ENCODE results near the gene MAST4. TPM values are rescaled to one million over a fixed set of nuclear protein-coding genes. Genes with fewer than 3 reads are reported as not detected.

The MAST4 gene
- total and polyA plus RNA-seq, 2 of the 4 experiments (the other 2 are of a cell fraction): 4.8 to 6.8 TPM

DNA sequence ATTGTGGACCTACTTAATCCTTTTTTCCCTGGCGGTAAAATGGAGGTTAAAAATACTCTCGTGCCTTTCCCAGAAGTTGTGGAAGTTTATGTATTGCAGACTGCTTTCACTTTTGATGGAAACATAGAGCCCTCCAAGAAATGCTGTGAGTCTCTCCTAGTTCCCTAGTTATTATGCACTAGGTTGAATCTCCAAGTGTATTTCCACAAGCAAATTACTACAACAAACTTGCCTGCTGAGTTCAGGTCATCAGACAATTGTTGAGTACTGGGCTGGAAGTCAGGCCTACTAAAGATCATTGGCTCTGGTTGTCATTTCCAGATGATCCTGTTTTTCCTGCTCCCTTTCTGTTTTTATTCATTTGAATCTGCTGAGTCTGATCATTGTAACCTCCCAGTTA is 496.3 kb downstream of the MAST4 start:
- peak overlapping the region; percentile 31 for H2BK120ac ChIP-seq (ENCODE audit: low read depth, low read length)
- dilution Hi-C loops (cut with HindIII; ENCODE audit: low sequenced_read_pairs, unreplicated experiment) (no loop called here), in situ Hi-C loops (cut with MboI; ENCODE audit: low sequenced_read_pairs) (no loop called here), intact Hi-C loops (cut with micrococcal nuclease) (no loop called here)
- peaks cover 12% of the 10 kb centered on the region for H3K9me1 ChIP-seq (ENCODE audit: insufficient read depth, low read length)
- peaks cover 3% of the 10 kb centered on the region; the same call in 1 of the 2 replicates for H3K36me3 ChIP-seq (ENCODE audit: control insufficient read depth, insufficient read depth, low read length)
- H4K91ac ChIP-seq (ENCODE audit: insufficient read depth, low read depth, low read length): 0 out of 2 replicates have a peak overlapping the region, but pooled peaks have one; percentile 38
- no peak overlapping the region for H2AK9ac ChIP-seq (replicated peaks; ENCODE audit: low read depth, low read length, poor library complexity)
- H2AFZ ChIP-seq (replicated peaks; ENCODE audit: low read length, poor library complexity): no peak overlapping the region
- peak overlapping the region; percentile 69 for H3K14ac ChIP-seq (replicated peaks; ENCODE audit: low read depth, low read length)
- H4K8ac ChIP-seq (ENCODE audit: low read depth in 2 of 2, low read length in 2 of 2): peak overlapping the region; percentile 16 to 70; a peak in 2 of 4 replicates
- H3K18ac ChIP-seq (ENCODE audit: low read depth, low read length): peak overlapping the region; percentile 65
- no peak overlapping the region for H2AK5ac ChIP-seq (ENCODE audit: low read depth, low read length)
- H3K27ac ChIP-seq (ENCODE audit: insufficient read depth, low read length): no peak overlapping the region
- H3K4me3 ChIP-seq (ENCODE audit: insufficient read depth, low read depth, low read length): no peak overlapping the region
- peak overlapping the region; percentile 27; the same call in 1 of the 2 replicates for H2BK20ac ChIP-seq (ENCODE audit: low read depth, low read length)
- POLR2A ChIA-PET (ENCODE audit: unreplicated experiment): no interaction called here
- peak overlapping the region; percentile 90; the same call in 1 of the 2 replicates for H3K4me2 ChIP-seq (ENCODE audit: low read depth, low read length)
- CTCF ChIA-PET: no interaction called here
- H2BK5ac ChIP-seq (ENCODE audit: low read depth, low read length, poor library complexity, severe bottlenecking): peak overlapping the region; percentile 59
- no peaks in the 10 kb centered on the region for H3K9me3 ChIP-seq (ENCODE audit: control insufficient read depth, insufficient read depth, low read length)
- H3K27me3 ChIP-seq (ENCODE audit: control insufficient read depth, insufficient read depth, low read length): no peaks in the 10 kb centered on the region
- DNase-seq: peak; percentile 27
- no peak for ATAC-seq (ENCODE audit: low read depth)
- H2BK15ac ChIP-seq (ENCODE audit: low read depth, low read length): peak overlapping the region; percentile 11; the same call in 1 of the 3 replicates
- no peak for TF ChIP-seq MXI1 (IDR thresholded peaks at IDR 0.05; ENCODE audit: borderline replicate concordance, low read depth, low read length)
- no peak for TF ChIP-seq RAD21 (IDR thresholded peaks at IDR 0.05; ENCODE audit: low read length)
- TF ChIP-seq, protein P1, sequence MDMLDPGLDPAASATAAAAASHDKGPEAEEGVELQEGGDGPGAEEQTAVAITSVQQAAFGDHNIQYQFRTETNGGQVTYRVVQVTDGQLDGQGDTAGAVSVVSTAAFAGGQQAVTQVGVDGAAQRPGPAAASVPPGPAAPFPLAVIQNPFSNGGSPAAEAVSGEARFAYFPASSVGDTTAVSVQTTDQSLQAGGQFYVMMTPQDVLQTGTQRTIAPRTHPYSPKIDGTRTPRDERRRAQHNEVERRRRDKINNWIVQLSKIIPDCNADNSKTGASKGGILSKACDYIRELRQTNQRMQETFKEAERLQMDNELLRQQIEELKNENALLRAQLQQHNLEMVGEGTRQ (IDR thresholded peaks at IDR 0.05; ENCODE audit: low read depth, low read length): no peak
- no peak for TF ChIP-seq FOS (IDR thresholded peaks at IDR 0.05; ENCODE audit: low read depth, low read length)
- TF ChIP-seq NFE2L2 (IDR thresholded peaks at IDR 0.05; ENCODE audit: low read depth, low read length): no peak
- peak overlapping the region; percentile 77; the same call in 1 of the 2 replicates for H4K5ac ChIP-seq (ENCODE audit: low read depth, low read length)
- no peak overlapping the region; the same call in 1 of the 2 replicates for H3K9ac ChIP-seq (ENCODE audit: low read depth, low read length)
- WGBS, 2 experiments (ENCODE audit: extremely low coverage in 2 of 2, insufficient read length in 1 of 2): no CpG with 5 or more reads among the region's 2 CpGs
- peak overlapping the region; percentile 79; the same call in 1 of the 2 replicates for H3K4ac ChIP-seq (ENCODE audit: low read depth, low read length)
- no peaks in the 10 kb centered on the region for H4K20me1 ChIP-seq (ENCODE audit: insufficient read depth, low read length)
- BruUV-seq (replicated peaks): no TSS peak
- peaks cover 18% of the 10 kb centered on the region for H3K4me1 ChIP-seq (ENCODE audit: control insufficient read depth, insufficient read depth, low read length)
- peak overlapping the region; percentile 14; the same call in 1 of the 2 replicates for H3K23ac ChIP-seq (ENCODE audit: low read depth, low read length)
- H3K56ac ChIP-seq (ENCODE audit: extremely low read depth, insufficient read depth, low read length): no peak overlapping the region
- H3K79me1 ChIP-seq (ENCODE audit: low read depth in 1 of 2, low read length in 2 of 2): peaks cover 0 to 20% of the 10 kb centered on the region in 2 experiments; a peak in 2 of 4 replicates

Measured in IMR-90 (cell line).